Rectal smooth muscle tissue (tissue), 1 donor: ENCODE data around the gene APLF.

Experiments
- H3K27ac ChIP-seq: one replicate; pipeline ENCODE4 v1.7.0; 2013; ENCODE audit warnings: low read depth, low read length, inconsistent platforms
- H3K27me3 ChIP-seq: one replicate; pipeline ENCODE4 v1.7.0; 2013; ENCODE audit warnings: low read length; ENCODE audit not compliant: control insufficient read depth, insufficient read depth
- H3K36me3 ChIP-seq: one replicate; pipeline ENCODE4 v1.7.0; 2013; ENCODE audit warnings: low read length; ENCODE audit not compliant: control insufficient read depth, insufficient read depth
- H3K4me1 ChIP-seq: one replicate; pipeline ENCODE4 v1.7.0; 2013; ENCODE audit warnings: low read length; ENCODE audit not compliant: control insufficient read depth, insufficient read depth
- H3K4me3 ChIP-seq: one replicate; pipeline ENCODE4 v1.7.0; 2013; ENCODE audit warnings: low read length
- H3K9ac ChIP-seq: one replicate; pipeline ENCODE4 v1.7.0; 2013; ENCODE audit warnings: low read length

APLF gene

DNA sequence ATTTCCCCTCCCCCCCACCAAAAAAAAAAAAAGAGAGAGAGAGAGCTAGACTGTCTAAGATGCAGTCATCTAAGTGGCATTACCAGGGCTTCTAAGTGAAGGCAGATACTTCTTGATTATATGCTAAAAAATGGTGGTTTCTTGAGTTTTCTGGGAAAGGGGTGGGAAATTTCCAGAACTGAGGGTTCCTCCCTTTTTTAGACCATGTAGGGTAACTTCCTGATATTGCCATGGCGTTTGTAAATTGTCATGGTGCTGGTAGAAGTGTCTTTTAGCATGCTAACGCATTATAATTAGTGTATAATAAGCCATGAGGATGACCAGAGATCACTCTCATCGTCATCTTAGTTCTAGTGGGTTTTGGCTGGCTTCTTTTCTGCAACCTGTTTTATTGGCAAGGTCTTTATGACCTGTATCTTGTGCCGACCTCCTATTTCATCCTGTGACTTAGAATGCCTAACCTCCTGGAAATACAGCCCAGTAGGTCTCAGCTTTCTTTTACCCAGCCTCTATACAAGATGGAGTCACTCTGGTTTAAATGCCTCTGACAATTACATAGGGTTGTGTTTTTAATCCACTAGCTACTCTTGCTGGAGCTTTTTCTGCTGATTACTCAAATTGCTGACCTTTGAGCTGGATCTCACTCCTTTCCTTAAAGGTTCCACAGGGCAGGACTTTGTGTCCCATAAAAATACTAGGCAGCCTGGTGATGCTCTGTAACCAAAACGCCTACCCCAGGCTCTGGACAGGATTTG, 145.6 kb downstream of the APLF start:
- no peaks in the 10 kb centered on the region for H3K27me3 ChIP-seq
- no peak overlapping the region for H3K9ac ChIP-seq
- no peak overlapping the region for H3K4me3 ChIP-seq
- H3K4me1 ChIP-seq: no peaks in the 10 kb centered on the region
- H3K36me3 ChIP-seq: no peaks in the 10 kb centered on the region
- H3K27ac ChIP-seq: no peak overlapping the region

- no peaks in the 10 kb centered on the region for H3K27me3 ChIP-seq
- no peaks in the 10 kb centered on the region for H3K36me3 ChIP-seq
- H3K4me1 ChIP-seq: no peaks in the 10 kb centered on the region
- H3K9ac ChIP-seq: no peak overlapping the region
- no peak overlapping the region for H3K27ac ChIP-seq
- H3K4me3 ChIP-seq: no peak overlapping the region
Measured at GRCh38 chr2:68620772-68621171, 153.4 kb downstream of the APLF start.

- Histone ChIP-seq H3K9ac (no peak overlapping the region), H3K27ac (no peak overlapping the region), H3K27me3 (no peaks in the 10 kb centered on the region), H3K36me3 (no peaks in the 10 kb centered on the region), H3K4me3 (no peak overlapping the region), H3K4me1 (no peaks in the 10 kb centered on the region)
Measured at GRCh38 chr2:68623820-68624219, 156.4 kb downstream of the APLF start.

GRCh38 chr2:68627615-68628014, 160.2 kb downstream of the APLF start:
- Histone ChIP-seq H3K36me3 (no peaks in the 10 kb centered on the region), H3K4me3 (no peak overlapping the region), H3K27me3 (no peaks in the 10 kb centered on the region), H3K9ac (no peak overlapping the region), H3K4me1 (no peaks in the 10 kb centered on the region), H3K27ac (no peak overlapping the region)
